Measurements from ENCODE around the gene NKD1. TPM values are rescaled to one million over a fixed set of nuclear protein-coding genes. Genes with fewer than 3 reads are reported as not detected.

NKD1 gene
- polyA plus RNA-seq, 4 donors: 10.4 to 14.6 (median 13.2) TPM

DNA sequence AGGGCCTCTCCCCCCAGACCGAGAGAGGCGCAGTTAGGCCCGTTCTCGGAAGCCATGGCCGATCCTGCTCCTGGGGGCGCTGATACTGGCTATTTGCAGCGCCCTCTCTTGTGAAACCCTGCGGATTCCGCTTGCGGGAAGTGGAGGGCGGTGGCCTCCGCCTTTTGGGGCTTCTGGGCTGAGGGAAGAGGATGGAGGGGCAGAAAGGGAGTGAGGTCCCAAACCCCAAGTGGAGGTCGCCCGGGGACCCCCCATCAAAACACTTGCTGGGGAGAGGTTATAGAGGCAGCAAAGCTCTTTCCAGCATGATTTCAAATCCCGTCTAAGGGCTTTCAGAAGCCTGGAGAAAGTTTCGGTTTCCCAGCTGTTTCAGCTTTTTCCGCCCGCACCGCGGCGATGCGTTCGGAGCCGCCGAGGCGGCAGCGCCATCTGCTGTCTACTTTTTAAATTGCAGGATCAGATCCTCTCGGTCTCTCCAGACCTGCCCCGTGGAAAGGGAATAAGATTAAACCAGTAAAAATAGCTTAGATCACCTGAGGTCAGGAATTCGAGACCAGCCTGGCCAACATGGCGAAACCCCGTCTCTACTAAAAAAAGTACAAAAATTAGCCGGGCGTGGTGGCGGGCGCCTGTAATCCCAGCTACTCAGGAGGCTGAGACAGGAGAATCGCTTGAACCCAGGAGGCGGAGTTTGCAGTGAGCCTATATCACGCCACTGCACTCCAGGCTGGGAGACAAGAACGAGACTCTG is 117.1 kb downstream of the NKD1 start:
- peak; percentile 48 to 69 (median 63) for DNase-seq (ENCODE audit: low read depth in 4 of 4, low spot score in 2 of 4)

DNA sequence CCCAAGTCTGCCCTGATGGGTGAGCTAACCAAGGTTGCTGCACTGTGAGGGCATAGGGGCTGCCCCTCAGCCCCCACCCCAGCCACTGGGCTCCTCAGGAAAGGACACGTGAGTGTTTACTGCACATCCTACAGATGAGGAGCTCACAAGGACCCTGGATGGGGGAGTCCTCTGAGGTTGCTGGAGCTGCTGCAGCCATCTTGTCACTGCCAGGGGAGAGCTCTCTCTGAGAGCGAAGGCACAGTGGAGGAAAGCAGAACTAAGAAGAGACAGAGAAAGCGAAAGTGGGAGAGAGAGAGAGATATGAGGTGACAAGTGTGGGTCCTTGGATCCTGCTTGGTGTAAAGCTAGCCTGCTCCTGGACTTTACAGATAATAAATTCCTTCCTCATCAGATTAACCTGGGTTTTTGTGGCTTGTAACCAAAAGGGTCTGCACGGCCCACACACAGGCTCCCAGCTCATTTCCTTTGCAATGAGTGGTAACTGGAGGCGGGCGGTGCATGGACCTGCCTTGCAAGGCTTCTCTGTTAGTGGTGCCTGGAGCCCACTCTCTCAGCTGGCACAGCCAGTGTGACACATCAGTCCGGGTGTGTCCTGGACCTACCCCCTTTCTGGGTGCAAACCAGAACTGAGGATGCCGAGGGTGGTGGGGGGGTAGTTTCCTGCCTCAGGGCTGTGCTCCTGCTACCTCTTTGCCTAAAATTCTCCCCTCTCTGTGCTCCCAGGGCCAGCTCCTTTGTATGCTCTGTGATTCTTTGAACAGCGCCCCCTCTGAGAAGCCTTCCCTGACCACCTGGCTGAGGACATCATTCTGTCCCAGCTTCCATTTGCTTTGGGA is 118.7 kb downstream of the NKD1 start:
- no peak for DNase-seq (ENCODE audit: low read depth in 4 of 4, low spot score in 2 of 4)

DNA sequence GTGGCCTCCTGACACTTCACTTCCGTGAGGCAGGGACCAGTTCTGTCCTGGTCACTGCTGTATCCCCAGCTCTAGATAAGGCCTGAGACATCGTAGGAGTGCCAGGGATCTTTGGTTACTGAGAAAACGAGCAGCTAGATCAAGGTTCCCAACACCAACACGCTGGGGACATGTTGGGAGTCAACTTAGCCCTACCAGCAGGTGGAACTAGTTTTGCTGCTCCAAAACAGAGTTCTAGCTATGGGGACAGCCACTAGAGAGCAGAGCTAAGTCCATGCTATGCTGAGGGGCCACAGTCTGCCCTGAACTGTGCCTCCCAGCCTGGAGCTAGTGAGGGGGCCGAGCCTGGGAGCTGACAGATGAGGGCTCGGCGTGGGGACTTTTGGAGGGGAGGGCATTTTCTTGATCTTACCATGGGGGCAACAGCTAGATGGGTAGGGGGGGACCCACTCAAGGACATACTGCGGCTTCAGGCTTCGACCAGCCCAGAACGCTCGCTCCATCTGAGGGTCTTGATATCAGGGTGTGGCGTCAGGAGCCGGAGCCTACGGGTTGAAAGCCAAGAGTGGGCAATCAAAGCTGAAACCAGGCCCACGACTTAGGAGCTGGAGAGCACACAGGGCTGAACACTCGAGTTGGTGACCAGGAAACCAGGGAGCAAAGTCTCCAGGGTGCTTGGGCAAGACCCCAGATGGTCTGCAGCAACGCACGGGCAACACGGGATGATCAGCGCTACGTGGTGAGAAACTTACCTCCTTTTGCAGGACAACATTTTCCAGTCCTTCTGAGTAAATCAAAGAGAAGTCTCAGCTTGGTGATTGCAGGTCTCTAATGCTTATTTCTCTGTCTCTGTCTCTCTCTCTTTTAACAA is 119.5 kb downstream of the NKD1 start:
- no peak for DNase-seq (ENCODE audit: low read depth in 4 of 4, low spot score in 2 of 4)

DNA sequence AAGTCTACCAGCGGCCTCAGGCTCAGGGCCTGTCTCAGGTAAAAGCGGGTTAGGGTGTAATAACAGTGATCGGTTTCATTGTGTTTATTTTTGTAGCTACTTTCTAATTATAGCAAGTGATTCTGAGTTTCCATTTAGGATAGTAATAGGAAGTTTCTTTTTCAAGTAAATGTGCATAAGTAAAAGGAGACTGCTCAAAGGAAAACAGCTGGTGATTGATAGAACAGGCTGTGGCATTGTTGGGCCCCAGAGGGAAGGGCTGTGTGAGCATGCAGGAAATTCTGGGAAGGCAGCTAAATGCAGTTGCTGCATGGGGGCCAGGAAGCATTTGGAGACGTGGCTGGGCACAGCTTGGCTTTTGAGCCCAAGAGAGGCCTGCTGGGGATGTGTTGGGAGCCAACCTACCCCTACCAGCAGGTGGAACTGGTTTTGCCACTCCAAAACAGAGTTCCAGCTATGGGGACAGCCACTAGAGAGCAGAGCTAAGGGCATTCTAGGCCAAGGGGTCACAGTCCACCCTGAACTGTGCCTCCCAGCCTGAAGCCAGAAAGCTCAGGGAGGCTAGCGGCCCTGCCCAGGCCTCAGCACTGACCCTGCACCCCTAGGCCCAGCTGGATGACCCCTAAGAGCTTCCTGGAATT is 120.3 kb downstream of the NKD1 start:
- DNase-seq (ENCODE audit: low read depth in 4 of 4, low spot score in 2 of 4): no peak

DNA sequence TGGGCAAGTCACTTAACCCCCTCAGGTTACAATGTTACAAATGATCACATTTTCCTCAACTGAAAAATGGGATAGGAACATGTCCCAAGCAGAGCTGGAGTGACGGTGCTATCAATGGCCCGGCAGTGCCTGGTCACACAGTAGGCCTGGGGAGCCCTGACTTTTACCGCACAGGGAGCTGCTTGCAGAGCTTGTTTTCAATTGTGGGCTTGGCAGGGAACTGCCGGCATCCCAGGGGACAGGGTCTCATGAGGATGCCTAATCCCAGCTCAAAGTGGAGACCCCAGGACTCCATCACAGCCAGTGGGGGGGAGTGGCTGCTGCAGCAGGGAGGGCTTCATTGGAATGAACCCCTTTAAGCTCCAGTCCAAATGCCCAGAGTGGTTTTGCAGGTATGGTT is 121.5 kb downstream of the NKD1 start:
- DNase-seq (ENCODE audit: low read depth in 4 of 4, low spot score in 2 of 4): no peak

DNA sequence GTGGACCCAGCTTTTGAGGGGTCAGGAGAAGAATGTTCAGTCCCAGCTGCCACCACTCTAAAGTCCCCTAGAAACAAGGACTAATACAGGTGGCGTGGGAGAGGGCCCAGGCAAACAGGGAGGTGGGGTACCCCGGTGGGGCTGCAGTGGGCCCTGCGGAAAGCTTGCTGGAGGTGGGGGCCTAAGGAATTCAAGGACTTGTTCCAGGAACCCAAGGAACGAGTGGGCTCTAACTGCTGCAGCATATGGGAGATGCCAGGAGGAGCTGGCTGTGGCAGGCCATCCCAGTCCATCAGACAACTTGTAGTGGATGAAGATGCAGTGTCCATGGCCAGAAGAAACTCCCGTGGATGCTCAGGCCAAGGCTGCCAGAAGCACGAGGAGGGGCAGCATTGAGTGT is 122.3 kb downstream of the NKD1 start:
- no peak for DNase-seq (ENCODE audit: low read depth in 4 of 4, low spot score in 2 of 4)

DNA sequence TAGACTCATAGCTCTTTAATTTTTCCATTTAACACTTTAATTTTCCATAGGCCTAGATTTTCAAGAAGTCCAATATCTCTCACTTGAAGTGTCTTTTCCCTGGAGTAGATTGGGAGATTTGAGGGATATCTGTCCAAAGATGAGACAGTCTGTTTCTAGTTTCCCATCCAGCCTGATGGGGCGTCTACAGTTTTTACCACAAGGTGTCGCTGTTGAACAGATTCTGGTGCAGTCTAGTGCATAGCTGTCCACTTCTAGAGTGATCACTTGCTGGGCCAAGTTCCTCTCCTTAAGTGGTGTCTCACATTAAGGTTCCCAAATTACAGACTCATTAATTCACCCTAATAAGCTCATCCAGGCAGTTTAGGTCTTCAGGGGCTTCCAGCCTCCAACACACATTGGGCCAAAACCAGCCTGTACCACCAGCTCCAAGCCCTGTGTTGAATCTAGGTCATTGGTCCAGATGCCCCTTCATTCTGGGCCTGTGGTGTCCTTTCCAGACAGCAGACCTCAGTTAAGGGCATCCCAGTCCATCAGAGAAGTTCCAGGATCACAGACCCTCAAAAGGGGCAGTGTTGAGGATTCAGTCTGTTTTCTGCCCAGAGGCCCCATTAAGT is 123.6 kb downstream of the NKD1 start:
- no peak for DNase-seq (ENCODE audit: low read depth in 4 of 4, low spot score in 2 of 4)

DNA sequence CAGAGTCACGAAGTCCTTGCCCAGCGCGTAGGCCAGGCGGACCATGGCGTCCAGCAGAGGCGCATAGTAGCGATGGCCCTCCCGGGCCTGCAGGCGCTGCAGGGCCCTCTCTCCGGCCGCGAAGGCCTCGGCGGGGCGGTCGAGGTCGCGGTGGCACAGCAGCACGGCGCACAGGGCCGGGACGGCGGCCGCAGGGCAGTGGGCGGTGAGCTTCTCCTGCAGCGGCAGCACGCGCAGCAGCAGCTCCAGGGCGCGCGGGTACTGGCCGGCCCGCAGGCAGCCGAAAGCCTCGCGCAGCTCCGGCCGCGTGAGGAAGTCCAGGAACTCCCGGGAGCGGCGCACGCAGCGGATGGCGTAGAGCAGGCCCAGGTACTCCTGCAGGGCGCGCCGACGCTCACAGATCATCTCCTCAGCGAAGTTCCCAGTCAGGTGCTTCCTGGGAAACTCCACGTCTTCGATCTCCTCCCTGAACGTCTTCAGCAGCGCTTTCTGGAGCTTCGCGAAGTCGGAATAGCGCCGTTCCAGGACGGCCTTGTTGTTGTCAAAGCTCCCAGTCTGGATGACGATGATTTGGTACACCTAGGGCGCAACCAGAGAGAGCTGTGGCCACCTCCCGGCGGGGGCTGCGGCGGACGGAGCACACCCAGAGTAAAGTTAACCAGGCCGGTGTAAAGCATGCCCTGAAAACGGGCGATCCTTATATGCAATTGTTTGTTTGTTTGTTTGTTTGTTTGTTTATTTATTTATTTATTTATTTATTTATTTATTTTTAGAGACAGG is 125.5 kb downstream of the NKD1 start:
- DNase-seq (ENCODE audit: low read depth in 4 of 4, low spot score in 2 of 4): no peak

DNA sequence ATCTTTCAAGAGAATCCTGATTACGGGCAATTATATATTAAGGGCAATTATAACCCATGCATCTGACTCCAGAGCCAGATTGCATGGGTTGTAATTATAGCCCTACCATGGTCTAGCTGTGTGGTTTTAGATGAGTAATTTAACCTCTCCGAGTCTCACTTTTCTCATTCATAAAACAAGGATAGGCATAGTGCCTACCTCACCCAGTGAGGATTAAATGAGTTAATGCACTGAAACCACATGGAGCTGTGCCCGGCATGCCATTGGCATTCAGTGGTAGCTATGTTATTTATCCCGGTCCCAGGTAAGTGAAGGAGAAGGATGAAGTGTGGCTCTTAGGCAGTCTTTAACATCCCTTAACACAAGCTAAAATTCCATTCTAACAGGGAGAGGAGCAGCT is 126.6 kb downstream of the NKD1 start:
- DNase-seq (ENCODE audit: low read depth in 4 of 4, low spot score in 2 of 4): no peak

DNA sequence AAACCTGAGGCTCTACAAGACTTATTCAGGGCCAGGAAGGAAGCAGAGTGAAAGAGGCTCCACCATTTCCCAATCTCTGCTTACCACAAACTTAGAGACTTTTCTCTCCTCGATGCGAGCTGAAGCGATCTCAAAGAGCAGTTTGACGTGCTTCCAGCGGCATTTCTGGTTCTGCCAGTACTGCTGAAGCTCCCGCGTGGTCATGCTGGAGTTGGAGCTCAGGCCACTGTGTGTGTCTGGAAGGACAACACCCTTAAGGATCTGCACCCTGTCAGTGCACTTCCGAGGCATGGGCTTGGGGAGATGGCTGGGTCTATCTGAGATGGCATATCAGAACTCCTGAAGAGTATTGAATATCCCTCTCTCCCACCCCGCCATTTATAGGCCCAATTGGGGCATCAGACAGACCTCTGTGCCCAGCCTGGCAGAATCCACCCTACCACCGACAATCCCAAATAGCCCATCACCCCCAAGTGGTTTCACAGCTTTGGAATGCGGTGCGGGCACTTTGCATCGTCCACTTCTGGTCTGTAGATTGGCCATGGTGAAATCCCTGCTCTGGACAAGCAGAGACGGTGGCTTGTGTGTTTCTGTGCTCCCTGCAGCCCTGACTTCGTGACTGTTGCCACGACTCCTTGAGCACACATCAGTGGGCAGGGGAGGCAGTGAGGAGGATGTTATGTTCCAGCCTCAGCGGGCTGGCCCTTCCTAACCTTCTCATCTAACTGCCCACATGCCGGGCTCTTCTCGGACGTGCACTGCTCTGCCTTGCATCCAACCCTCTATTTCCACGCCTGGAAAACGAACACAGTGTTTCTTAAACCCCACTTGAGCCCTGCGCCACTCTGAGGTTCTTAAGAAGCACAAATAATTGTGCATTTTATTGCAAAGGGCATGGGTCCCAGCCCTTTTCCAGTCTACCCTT is 127.8 kb downstream of the NKD1 start:
- DNase-seq (ENCODE audit: low read depth in 4 of 4, low spot score in 2 of 4): no peak

DNA sequence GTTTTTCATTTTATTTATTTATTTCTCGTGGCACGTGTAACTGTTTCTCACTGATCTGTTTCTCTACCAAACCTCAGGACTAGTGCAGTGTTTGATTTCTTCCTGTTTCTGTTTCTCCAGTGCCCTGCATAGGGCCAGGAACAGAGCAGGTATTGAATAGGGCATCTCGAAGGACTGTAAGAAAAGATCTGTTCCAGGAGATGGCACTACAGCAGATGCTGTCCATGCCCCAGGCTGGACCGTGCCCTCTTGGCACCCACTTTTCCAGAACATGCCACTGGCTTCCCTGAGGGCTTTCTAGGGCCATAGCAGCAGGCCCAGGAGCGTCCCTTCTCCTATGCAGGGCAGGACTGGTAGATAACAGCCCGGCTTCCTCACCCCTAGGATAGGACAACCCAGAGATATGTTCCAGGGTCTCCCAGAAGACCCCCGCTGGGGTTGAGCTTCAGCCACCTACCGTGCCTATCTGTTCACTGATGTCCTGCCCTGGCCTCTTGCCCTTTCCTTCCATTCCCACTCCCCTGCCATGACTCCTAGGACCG is 128.6 kb downstream of the NKD1 start:
- no peak for DNase-seq (ENCODE audit: low read depth in 4 of 4, low spot score in 2 of 4)

DNA sequence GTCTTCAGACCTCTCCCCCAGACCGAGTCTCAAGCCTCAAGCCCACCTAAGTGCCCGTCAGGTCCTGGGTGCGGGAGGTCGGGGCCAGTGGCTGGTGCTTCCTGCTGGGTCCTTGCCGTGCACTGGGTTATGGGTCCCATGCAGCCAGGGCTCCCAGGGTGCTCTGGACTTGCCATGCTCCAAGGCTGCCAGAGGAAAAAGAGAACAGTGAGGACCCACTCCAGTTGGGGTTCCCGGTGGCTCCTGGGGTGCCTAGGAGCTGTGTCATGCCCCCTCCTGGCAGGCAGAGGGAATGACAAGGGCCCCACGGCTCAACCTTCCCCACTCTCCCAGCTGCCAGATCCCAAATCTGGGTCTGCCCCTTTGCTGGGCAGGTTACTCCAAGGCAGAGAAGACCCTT is 129.2 kb downstream of the NKD1 start:
- no peak for DNase-seq (ENCODE audit: low read depth in 4 of 4, low spot score in 2 of 4)

DNA sequence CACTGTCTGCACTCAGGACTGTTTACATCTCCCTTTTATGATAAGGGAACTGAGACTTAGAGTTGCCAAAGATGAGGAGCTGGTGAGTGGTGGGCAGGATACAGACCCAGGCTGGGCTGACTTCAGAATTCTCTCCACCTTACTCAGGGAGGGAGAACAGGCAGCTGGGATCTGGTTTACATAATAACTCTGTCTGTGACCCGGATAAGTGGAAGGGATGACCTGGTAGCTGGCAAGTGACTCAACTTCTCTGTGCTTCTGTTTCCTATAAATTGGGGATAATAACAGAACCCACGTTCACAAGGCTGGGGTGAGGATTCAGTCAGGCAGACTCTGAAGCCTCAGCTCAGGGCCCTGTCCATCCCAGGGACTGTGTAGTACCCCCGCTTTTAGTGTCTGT is 130.3 kb downstream of the NKD1 start:
- no peak for DNase-seq (ENCODE audit: low read depth in 4 of 4, low spot score in 2 of 4)

DNA sequence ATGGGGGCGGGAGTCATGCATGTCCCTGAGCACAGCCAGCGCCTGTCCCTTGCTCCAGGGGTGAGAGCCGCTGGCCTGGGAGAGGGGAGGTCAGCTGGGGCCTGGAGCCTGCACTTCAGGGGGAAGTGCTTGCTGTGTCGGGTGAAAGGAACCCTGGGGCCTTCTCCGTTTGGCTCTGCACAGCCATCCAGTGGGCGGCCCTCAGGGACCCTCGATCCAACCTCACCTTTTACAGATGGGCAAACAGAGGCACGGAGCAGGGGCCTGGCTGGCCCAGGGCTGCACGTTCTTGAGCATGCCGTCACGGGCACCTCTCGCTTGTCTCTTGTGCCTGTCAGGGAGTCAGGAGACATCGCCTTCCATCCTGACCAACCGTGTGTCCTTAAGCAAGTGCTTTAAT is 131.1 kb downstream of the NKD1 start:
- DNase-seq (ENCODE audit: low read depth in 4 of 4, low spot score in 2 of 4): no peak

DNA sequence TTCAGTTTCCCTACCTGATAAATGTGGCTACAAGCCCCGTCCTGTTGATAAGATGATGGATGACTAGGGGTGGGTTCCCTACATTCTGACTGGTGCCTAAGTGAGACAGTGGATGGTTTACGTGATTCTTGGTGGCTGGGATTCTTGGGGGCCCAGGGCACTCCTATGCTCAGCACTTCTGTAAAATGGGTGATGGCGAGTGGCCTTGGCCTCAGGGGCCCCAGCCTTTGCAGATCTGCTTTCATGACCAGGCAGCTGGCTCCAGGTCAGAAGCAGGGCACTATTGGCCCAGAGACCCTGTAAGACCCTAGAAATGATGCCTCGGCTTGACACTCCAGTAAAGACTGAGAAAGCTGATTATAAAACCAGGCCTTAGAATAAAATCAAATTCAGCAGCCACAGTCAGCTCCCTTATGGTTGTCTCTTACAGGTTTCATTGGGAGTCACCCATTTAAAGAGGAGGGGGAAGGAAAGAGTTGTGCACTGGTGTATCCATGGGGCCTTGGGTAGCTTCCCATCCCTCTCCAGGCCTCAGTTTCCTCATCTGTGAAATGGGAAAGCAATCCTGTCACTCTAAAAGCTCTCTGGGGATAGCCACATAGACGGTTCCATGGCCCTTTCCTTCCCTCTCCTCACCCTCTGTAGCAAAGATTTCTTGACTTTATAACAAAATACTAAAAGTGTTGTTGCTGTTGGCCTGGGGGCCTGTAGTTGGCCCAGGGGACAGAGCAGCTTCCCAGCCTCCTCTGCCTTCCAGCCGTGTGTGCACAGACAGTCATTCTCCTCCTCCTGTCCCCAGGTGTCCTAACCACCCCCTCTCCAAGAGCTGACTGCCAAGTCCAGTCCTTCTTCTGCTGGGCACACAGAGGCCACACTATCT is 131.7 kb downstream of the NKD1 start:
- no peak for DNase-seq (ENCODE audit: low read depth in 4 of 4, low spot score in 2 of 4)

DNA sequence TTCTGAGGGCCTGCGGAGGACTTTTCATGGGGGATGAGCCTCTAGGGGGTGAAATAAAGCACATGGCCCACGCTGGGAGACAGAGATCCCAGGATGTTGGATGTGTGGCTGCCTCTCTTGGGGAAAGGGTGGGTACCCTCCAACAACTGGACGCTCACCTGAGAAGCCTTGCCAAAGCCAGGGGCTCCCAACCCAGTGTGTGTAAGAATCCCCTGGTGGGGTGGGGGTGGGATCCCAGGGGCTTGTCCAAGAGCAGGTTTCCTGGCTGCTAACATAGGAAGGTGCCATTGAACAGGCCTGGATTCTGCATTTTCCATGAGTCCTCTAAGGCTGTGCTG is 132.3 kb downstream of the NKD1 start:
- no peak for DNase-seq (ENCODE audit: low read depth in 4 of 4, low spot score in 2 of 4)

Data from left renal cortex interstitium (tissue), 4 donors.